ENCODE results near the gene GAS5. TPM values are rescaled to one million over a fixed set of nuclear protein-coding genes. Genes with fewer than 3 reads are reported as not detected.
A peak's percentile ranks its signal among the peaks of the same experiment; 100 is the strongest.

The GAS5 gene
- total and polyA plus RNA-seq, 9 of the 15 experiments (the other 6 are each of a cell fraction or from before 2014, with no cell fraction given) = 565 to 1,860 (median 1,006) TPM

DNA sequence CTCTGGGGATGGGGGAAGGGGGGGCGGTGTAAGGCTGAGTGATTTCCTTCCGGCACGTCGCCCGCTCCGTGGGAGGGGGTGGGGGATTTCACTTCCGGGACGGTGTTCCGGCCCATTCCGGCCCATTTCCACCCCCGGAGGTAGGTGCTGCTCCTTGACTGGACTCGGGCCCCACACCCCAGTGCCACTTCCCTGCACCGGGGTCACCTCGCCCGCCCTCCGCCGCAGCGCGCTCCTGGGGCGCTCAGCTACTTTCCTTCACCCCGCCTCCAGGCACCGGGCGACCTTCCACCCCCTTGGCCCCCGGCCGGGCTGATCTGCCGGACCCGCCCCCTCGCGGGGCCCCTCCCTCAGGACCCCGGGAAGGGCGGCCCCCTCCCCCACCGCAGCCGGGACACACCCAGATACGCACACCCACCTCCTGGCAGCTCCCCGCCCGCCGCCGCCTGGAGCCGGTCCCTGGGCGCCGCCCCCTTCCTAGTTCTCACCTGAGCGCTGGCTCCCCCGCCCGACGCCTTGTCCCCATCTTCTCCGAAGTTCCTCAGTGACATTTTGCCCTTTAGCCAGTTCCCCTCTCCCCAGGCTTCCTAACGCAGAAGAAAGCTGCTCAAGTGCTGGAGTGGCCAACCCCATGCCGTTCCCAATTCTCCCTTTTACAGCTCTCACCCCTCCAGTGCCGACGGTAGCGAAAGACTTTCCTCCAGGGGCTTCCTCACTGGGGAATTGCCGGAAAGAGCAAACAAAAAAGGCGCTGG is 654 bp upstream of the GAS5 start, which contains the start of gene ZBTB37 (continued):
- TF ChIP-seq, protein P1, sequence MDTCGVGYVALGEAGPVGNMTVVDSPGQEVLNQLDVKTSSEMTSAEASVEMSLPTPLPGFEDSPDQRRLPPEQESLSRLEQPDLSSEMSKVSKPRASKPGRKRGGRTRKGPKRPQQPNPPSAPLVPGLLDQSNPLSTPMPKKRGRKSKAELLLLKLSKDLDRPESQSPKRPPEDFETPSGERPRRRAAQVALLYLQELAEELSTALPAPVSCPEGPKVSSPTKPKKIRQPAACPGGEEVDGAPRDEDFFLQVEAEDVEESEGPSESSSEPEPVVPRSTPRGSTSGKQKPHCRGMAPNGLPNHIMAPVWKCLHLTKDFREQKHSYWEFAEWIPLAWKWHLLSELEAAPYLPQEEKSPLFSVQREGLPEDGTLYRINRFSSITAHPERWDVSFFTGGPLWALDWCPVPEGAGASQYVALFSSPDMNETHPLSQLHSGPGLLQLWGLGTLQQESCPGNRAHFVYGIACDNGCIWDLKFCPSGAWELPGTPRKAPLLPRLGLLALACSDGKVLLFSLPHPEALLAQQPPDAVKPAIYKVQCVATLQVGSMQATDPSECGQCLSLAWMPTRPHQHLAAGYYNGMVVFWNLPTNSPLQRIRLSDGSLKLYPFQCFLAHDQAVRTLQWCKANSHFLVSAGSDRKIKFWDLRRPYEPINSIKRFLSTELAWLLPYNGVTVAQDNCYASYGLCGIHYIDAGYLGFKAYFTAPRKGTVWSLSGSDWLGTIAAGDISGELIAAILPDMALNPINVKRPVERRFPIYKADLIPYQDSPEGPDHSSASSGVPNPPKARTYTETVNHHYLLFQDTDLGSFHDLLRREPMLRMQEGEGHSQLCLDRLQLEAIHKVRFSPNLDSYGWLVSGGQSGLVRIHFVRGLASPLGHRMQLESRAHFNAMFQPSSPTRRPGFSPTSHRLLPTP (IDR thresholded peaks at IDR 0.05; ENCODE audit: borderline replicate concordance, extremely low read depth, insufficient read length) = no peak
- TF ChIP-seq FOXA1 (IDR thresholded peaks at IDR 0.05; ENCODE audit: borderline replicate concordance) (no peak), GATAD2B (IDR thresholded peaks at IDR 0.05; ENCODE audit: borderline replicate concordance) (peak; percentile 25; the same call in 1 of the 2 replicates), CEBPG (CRISPR knock-in tag; IDR thresholded peaks at IDR 0.05) (no peak), CEBPG (tag; conservative IDR thresholded peaks at IDR 0.05 in 1 of 2, IDR thresholded peaks at IDR 0.05 in 1 of 2) (no peak), YBX1 (IDR thresholded peaks at IDR 0.05) (no peak), ZSCAN32 (CRISPR knock-in tag; IDR thresholded peaks at IDR 0.05) (peak; percentile 46; the same call in 1 of the 2 replicates), CTCF (IDR thresholded peaks at IDR 0.05 in 2 of 3, conservative IDR thresholded peaks at IDR 0.05 in 1 of 3; ENCODE audit: insufficient read depth in 2 of 3, low read depth in 1 of 3, low read length in 3 of 3) (no peak), CAMTA2 (CRISPR knock-in tag; conservative IDR thresholded peaks at IDR 0.05) (no peak), THRB (CRISPR knock-in tag; conservative IDR thresholded peaks at IDR 0.05) (no peak), ZNF395 (CRISPR knock-in tag; IDR thresholded peaks at IDR 0.05) (no peak)
- TF ChIP-seq, protein P2, sequence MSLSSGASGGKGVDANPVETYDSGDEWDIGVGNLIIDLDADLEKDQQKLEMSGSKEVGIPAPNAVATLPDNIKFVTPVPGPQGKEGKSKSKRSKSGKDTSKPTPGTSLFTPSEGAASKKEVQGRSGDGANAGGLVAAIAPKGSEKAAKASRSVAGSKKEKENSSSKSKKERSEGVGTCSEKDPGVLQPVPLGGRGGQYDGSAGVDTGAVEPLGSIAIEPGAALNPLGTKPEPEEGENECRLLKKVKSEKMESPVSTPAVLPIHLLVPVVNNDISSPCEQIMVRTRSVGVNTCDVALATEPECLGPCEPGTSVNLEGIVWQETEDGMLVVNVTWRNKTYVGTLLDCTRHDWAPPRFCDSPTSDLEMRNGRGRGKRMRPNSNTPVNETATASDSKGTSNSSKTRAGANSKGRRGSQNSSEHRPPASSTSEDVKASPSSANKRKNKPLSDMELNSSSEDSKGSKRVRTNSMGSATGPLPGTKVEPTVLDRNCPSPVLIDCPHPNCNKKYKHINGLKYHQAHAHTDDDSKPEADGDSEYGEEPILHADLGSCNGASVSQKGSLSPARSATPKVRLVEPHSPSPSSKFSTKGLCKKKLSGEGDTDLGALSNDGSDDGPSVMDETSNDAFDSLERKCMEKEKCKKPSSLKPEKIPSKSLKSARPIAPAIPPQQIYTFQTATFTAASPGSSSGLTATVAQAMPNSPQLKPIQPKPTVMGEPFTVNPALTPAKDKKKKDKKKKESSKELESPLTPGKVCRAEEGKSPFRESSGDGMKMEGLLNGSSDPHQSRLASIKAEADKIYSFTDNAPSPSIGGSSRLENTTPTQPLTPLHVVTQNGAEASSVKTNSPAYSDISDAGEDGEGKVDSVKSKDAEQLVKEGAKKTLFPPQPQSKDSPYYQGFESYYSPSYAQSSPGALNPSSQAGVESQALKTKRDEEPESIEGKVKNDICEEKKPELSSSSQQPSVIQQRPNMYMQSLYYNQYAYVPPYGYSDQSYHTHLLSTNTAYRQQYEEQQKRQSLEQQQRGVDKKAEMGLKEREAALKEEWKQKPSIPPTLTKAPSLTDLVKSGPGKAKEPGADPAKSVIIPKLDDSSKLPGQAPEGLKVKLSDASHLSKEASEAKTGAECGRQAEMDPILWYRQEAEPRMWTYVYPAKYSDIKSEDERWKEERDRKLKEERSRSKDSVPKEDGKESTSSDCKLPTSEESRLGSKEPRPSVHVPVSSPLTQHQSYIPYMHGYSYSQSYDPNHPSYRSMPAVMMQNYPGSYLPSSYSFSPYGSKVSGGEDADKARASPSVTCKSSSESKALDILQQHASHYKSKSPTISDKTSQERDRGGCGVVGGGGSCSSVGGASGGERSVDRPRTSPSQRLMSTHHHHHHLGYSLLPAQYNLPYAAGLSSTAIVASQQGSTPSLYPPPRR (CRISPR knock-in tag; IDR thresholded peaks at IDR 0.05; ENCODE audit: borderline replicate concordance) = no peak
